ENCODE data around the gene TFAM. TPM values are rescaled to one million over a fixed set of nuclear protein-coding genes. Genes with fewer than 3 reads are reported as not detected.

The TFAM gene
- total RNA-seq, 1 experiment from 2014 or later, result 57.6 TPM

- intact Hi-C loops (cut with micrococcal nuclease), result no loop called here
- H3K79me2 ChIP-seq (ENCODE audit: insufficient read depth, low read length), result no peaks in the 10 kb centered on the region
- 0 out of 4 replicates have a peak, but pooled peaks cover 0 to 2% of the 10 kb centered on the region in 2 experiments for H3K36me3 ChIP-seq (ENCODE audit: control insufficient read depth in 1 of 2, insufficient read depth in 2 of 2, low read length in 2 of 2)
- ChIA-PET RAD21 (ENCODE audit: low non-redundant PET in 1 of 2, low total read pairs in 2 of 2, uncharacterized antibody in 2 of 2, unreplicated experiment in 2 of 2) (no interaction called here), POLR2A (no interaction called here), CTCF (no interaction called here)
- no peaks in the 10 kb centered on the region for H3K27me3 ChIP-seq (ENCODE audit: insufficient read depth, low read length)
- no peaks in the 10 kb centered on the region for H3K9me3 ChIP-seq (ENCODE audit: control insufficient read depth in 1 of 2, insufficient read depth in 1 of 2, low read depth in 1 of 2, low read length in 2 of 2)
- no peak overlapping the region for H3K27ac ChIP-seq (ENCODE audit: low read depth, low read length)
- H3K9me2 ChIP-seq (ENCODE audit: insufficient read depth), result no peaks in the 10 kb centered on the region
- ATAC-seq, result no peak
- DNase-seq (ENCODE audit: low read depth, low spot score), result no peak
- H4K20me1 ChIP-seq (ENCODE audit: insufficient read depth), result no peaks in the 10 kb centered on the region
- no TSS peak for BruUV-seq (replicated peaks)
- no peak overlapping the region for H3K4me3 ChIP-seq (replicated peaks in 1 of 2; ENCODE audit: low read depth in 1 of 2, low read length in 2 of 2)
- H3K9ac ChIP-seq (ENCODE audit: low read length), result no peak overlapping the region
- TF ChIP-seq CEBPB (IDR thresholded peaks at IDR 0.05; ENCODE audit: low read depth) (no peak), CBX3 (IDR thresholded peaks at IDR 0.05; ENCODE audit: low read depth) (no peak), ZFX (IDR thresholded peaks at IDR 0.05) (no peak), FOSL1 (IDR thresholded peaks at IDR 0.05; ENCODE audit: low read depth) (no peak), MAX (IDR thresholded peaks at IDR 0.05) (no peak), TCF7L2 (IDR thresholded peaks at IDR 0.05; ENCODE audit: borderline replicate concordance, extremely low read depth, insufficient read depth, insufficient read length) (no peak), ELF1 (IDR thresholded peaks at IDR 0.05; ENCODE audit: borderline replicate concordance, low read depth) (no peak), EZH2 (IDR thresholded peaks at IDR 0.05) (no peak), REST (IDR thresholded peaks at IDR 0.05; ENCODE audit: low read depth) (no peak), EZH2phosphoT487 (IDR thresholded peaks at IDR 0.05; ENCODE audit: borderline replicate concordance) (no peak), POLR2AphosphoS5 (IDR thresholded peaks at IDR 0.05; ENCODE audit: low read depth, low read length) (no peak), YY1 (IDR thresholded peaks at IDR 0.05; ENCODE audit: extremely low read depth, insufficient replicate concordance, low read depth, low read length) (no peak), ZNF274 (IDR thresholded peaks at IDR 0.05; ENCODE audit: low read depth, low read length) (no peak), JUND (IDR thresholded peaks at IDR 0.05) (no peak), EGR1 (IDR thresholded peaks at IDR 0.05; ENCODE audit: low read depth) (no peak), SRF (IDR thresholded peaks at IDR 0.05; ENCODE audit: low read depth) (no peak), CTCF (IDR thresholded peaks at IDR 0.05 in 2 of 3, conservative IDR thresholded peaks at IDR 0.05 in 1 of 3; ENCODE audit: borderline replicate concordance in 1 of 3, insufficient read depth in 1 of 3, low read depth in 2 of 3, low read length in 2 of 3) (no peak), ATF3 (IDR thresholded peaks at IDR 0.05) (no peak)
- no peaks in the 10 kb centered on the region for H3K4me1 ChIP-seq (ENCODE audit: control insufficient read depth in 1 of 2, insufficient read depth in 2 of 2, low read length in 2 of 2)
- no peak overlapping the region for H2AFZ ChIP-seq (ENCODE audit: low read depth, low read length, poor library complexity, severe bottlenecking)
- H3K4me2 ChIP-seq (ENCODE audit: low read length), result no peak overlapping the region
Measured at GRCh38 chr10:58367069-58367468, 18.1 kb upstream of the TFAM start.

Data from HCT116 (cell line).